ENCODE data around the gene TRPM5. TPM values are rescaled to one million over a fixed set of nuclear protein-coding genes. Genes with fewer than 3 reads are reported as not detected.

Gene TRPM5
- total and polyA plus RNA-seq, 2 experiments from 2014 or later: not detected

- Mint-ChIP-seq H3K9me3 (no peaks in the 10 kb centered on the region), H3K4me3 (no peak overlapping the region), H3K4me1 (no peaks in the 10 kb centered on the region), H3K27me3 (ENCODE audit: insufficient read depth, low read depth, poor library complexity) (peaks cover 29% of the 10 kb centered on the region), H3K36me3 (ENCODE audit: low read depth) (no peaks in the 10 kb centered on the region), H3K27ac (no peak overlapping the region)
- peaks cover 11% of the 10 kb centered on the region; the same call in 1 of the 2 replicates for H3K27me3 ChIP-seq (ENCODE audit: insufficient read depth)
- DNase-seq (ENCODE audit: low spot score): no peak
- no peak overlapping the region for H3K4me3 ChIP-seq
- H3K9me2 ChIP-seq (ENCODE audit: insufficient read depth): no peaks in the 10 kb centered on the region
- no peak for TF ChIP-seq STAT1 (IDR thresholded peaks at IDR 0.05; ENCODE audit: unreplicated experiment)
- no peak for TF ChIP-seq EZH2 (IDR thresholded peaks at IDR 0.05; ENCODE audit: low read depth, unreplicated experiment)
- no peak for TF ChIP-seq ZNF462 (CRISPR knock-in tag; IDR thresholded peaks at IDR 0.05)
- TF ChIP-seq ETS1 (IDR thresholded peaks at IDR 0.05): no peak
- no peak for TF ChIP-seq REST (IDR thresholded peaks at IDR 0.05; ENCODE audit: unreplicated experiment)
- no peak for TF ChIP-seq CTCF (conservative IDR thresholded peaks at IDR 0.05; ENCODE audit: low read depth in 2 of 2)
- TF ChIP-seq ZNF114 (CRISPR knock-in tag; IDR thresholded peaks at IDR 0.05): no peak
- TF ChIP-seq JUNB (IDR thresholded peaks at IDR 0.05; ENCODE audit: unreplicated experiment): no peak
- no peak for TF ChIP-seq NANOG (IDR thresholded peaks at IDR 0.05; ENCODE audit: borderline replicate concordance)
- no peak for TF ChIP-seq ZNF331 (CRISPR knock-in tag; IDR thresholded peaks at IDR 0.05; ENCODE audit: low read depth)
- TF ChIP-seq CREB1 (CRISPR knock-in tag; IDR thresholded peaks at IDR 0.05; ENCODE audit: low read depth): no peak
- no peak for TF ChIP-seq EZH2phosphoT487 (IDR thresholded peaks at IDR 0.05; ENCODE audit: unreplicated experiment)
- H3K36me3 ChIP-seq (ENCODE audit: insufficient read depth): no peaks in the 10 kb centered on the region
- no peaks in the 10 kb centered on the region for H3K79me2 ChIP-seq (replicated peaks; ENCODE audit: insufficient read depth)
- H3F3A ChIP-seq (replicated peaks; ENCODE audit: low read depth): no peaks in the 10 kb centered on the region
- H3K27ac ChIP-seq (ENCODE audit: low read depth): no peak overlapping the region
- H3K4me1 ChIP-seq (ENCODE audit: insufficient read depth): no peaks in the 10 kb centered on the region
- ATAC-seq: no peak
- H3K4me2 ChIP-seq: no peak overlapping the region
- no peaks in the 10 kb centered on the region for H4K20me1 ChIP-seq (replicated peaks; ENCODE audit: insufficient read depth)
- no peak overlapping the region for H2AFZ ChIP-seq
Measured at GRCh38 chr11:2461253-2461955, 17.1 kb upstream of the TRPM5 start.

Data from GM23338 (cell line).